ENCODE data around the gene MLLT3.

Gene MLLT3

GRCh38 chr9:20402273-20402875 is 219.9 kb downstream of the MLLT3 start:
- Histone ChIP-seq H4K12ac (ENCODE audit: low read depth, low read length) (no peak overlapping the region), H3K27ac (ENCODE audit: low read depth, low read length) (no peak overlapping the region), H2AK5ac (ENCODE audit: low read length) (no peak overlapping the region), H2BK12ac (ENCODE audit: low read length) (no peak overlapping the region), H3K4me2 (ENCODE audit: low read length) (no peak overlapping the region), H3K9ac (ENCODE audit: low read length) (no peak overlapping the region), H3K9me3 (ENCODE audit: insufficient read depth, low read depth, low read length) (no peaks in the 10 kb centered on the region), H3K4me3 (ENCODE audit: low read depth, low read length) (no peak overlapping the region), H3K4me1 (ENCODE audit: control insufficient read depth in 1 of 2, insufficient read depth in 2 of 2, low read length in 2 of 2) (no peaks in the 10 kb centered on the region), H3K4ac (ENCODE audit: low read depth, low read length) (no peak overlapping the region), H3K79me1 (ENCODE audit: low read length) (no peaks in the 10 kb centered on the region), H4K91ac (ENCODE audit: low read depth, low read length) (no peak overlapping the region), H2AFZ (ENCODE audit: insufficient read depth, low read length, poor library complexity) (no peak overlapping the region), H4K8ac (ENCODE audit: low read depth, low read length) (no peak overlapping the region), H3K27me3 (ENCODE audit: insufficient read depth, low read length) (no peaks in the 10 kb centered on the region), H3K23ac (ENCODE audit: low read length) (no peak overlapping the region), H3K36me3 (ENCODE audit: control insufficient read depth in 1 of 2, insufficient read depth in 2 of 2, low read length in 2 of 2) (no peaks in the 10 kb centered on the region), H3K18ac (ENCODE audit: low read length) (no peak overlapping the region), H2BK5ac (ENCODE audit: low read depth, low read length, poor library complexity) (no peak overlapping the region), H2BK120ac (ENCODE audit: insufficient read depth, low read length, poor library complexity) (no peak overlapping the region), H3K14ac (ENCODE audit: low read length) (no peak overlapping the region), H3K79me2 (ENCODE audit: control insufficient read depth, insufficient read depth, low read length, poor library complexity) (no peaks in the 10 kb centered on the region)
- WGBS (ENCODE audit: extremely low coverage, insufficient coverage, insufficient read length): no CpG with 5 or more reads among the region's 4 CpGs
- no peak for DNase-seq

- H3K4me3 ChIP-seq (ENCODE audit: low read depth, low read length): no peak overlapping the region
- H3K27ac ChIP-seq (ENCODE audit: low read depth, low read length): no peak overlapping the region
- H2AFZ ChIP-seq (ENCODE audit: insufficient read depth, low read length, poor library complexity): no peak overlapping the region
- no peak for DNase-seq
- H3K36me3 ChIP-seq (ENCODE audit: control insufficient read depth in 1 of 2, insufficient read depth in 2 of 2, low read length in 2 of 2): no peaks in the 10 kb centered on the region
- no peak overlapping the region for H3K14ac ChIP-seq (ENCODE audit: low read length)
- H3K79me2 ChIP-seq (ENCODE audit: control insufficient read depth, insufficient read depth, low read length, poor library complexity): no peaks in the 10 kb centered on the region
- H4K91ac ChIP-seq (ENCODE audit: low read depth, low read length): no peak overlapping the region
- H3K23ac ChIP-seq (ENCODE audit: low read length): no peak overlapping the region
- no peak overlapping the region for H3K9ac ChIP-seq (ENCODE audit: low read length)
- no peak overlapping the region for H3K4ac ChIP-seq (ENCODE audit: low read depth, low read length)
- no peaks in the 10 kb centered on the region for H3K9me3 ChIP-seq (ENCODE audit: insufficient read depth, low read depth, low read length)
- H3K4me1 ChIP-seq (ENCODE audit: control insufficient read depth in 1 of 2, insufficient read depth in 2 of 2, low read length in 2 of 2): no peaks in the 10 kb centered on the region
- H3K79me1 ChIP-seq (ENCODE audit: low read length): no peaks in the 10 kb centered on the region
- no peak overlapping the region for H4K8ac ChIP-seq (ENCODE audit: low read depth, low read length)
- no peak overlapping the region for H2BK120ac ChIP-seq (ENCODE audit: insufficient read depth, low read length, poor library complexity)
- WGBS (ENCODE audit: extremely low coverage, insufficient coverage, insufficient read length): no CpG with 5 or more reads among the region's 8 CpGs
- H2BK12ac ChIP-seq (ENCODE audit: low read length): no peak overlapping the region
- no peak overlapping the region for H2AK5ac ChIP-seq (ENCODE audit: low read length)
- H2BK5ac ChIP-seq (ENCODE audit: low read depth, low read length, poor library complexity): no peak overlapping the region
- H3K27me3 ChIP-seq (ENCODE audit: insufficient read depth, low read length): no peaks in the 10 kb centered on the region
- no peak overlapping the region for H3K4me2 ChIP-seq (ENCODE audit: low read length)
- no peak overlapping the region for H3K18ac ChIP-seq (ENCODE audit: low read length)
- H4K12ac ChIP-seq (ENCODE audit: low read depth, low read length): no peak overlapping the region
Measured at GRCh38 chr9:20398536-20399338, 223.6 kb downstream of the MLLT3 start.

- no peak overlapping the region for H3K4me3 ChIP-seq (ENCODE audit: low read depth, low read length)
- no peak overlapping the region for H4K8ac ChIP-seq (ENCODE audit: low read depth, low read length)
- no peak overlapping the region for H3K27ac ChIP-seq (ENCODE audit: low read depth, low read length)
- no peaks in the 10 kb centered on the region for H3K27me3 ChIP-seq (ENCODE audit: insufficient read depth, low read length)
- no peak overlapping the region for H3K9ac ChIP-seq (ENCODE audit: low read length)
- no peak overlapping the region for H3K14ac ChIP-seq (ENCODE audit: low read length)
- no peaks in the 10 kb centered on the region for H3K79me1 ChIP-seq (ENCODE audit: low read length)
- no peak overlapping the region for H4K12ac ChIP-seq (ENCODE audit: low read depth, low read length)
- peak overlapping the region; percentile 61 for H3K23ac ChIP-seq (ENCODE audit: low read length)
- H3K18ac ChIP-seq (ENCODE audit: low read length): no peak overlapping the region
- no peaks in the 10 kb centered on the region for H3K36me3 ChIP-seq (ENCODE audit: control insufficient read depth in 1 of 2, insufficient read depth in 2 of 2, low read length in 2 of 2)
- no peak overlapping the region for H3K4me2 ChIP-seq (ENCODE audit: low read length)
- no peak overlapping the region for H2BK120ac ChIP-seq (ENCODE audit: insufficient read depth, low read length, poor library complexity)
- no peak overlapping the region for H2BK5ac ChIP-seq (ENCODE audit: low read depth, low read length, poor library complexity)
- no peaks in the 10 kb centered on the region for H3K79me2 ChIP-seq (ENCODE audit: control insufficient read depth, insufficient read depth, low read length, poor library complexity)
- no peak overlapping the region for H2AFZ ChIP-seq (ENCODE audit: insufficient read depth, low read length, poor library complexity)
- H2AK5ac ChIP-seq (ENCODE audit: low read length): no peak overlapping the region
- H4K91ac ChIP-seq (ENCODE audit: low read depth, low read length): no peak overlapping the region
- DNase-seq: no peak
- WGBS (ENCODE audit: extremely low coverage, insufficient coverage, insufficient read length): no CpG with 5 or more reads among the region's 4 CpGs
- no peak overlapping the region for H2BK12ac ChIP-seq (ENCODE audit: low read length)
- H3K4me1 ChIP-seq (ENCODE audit: control insufficient read depth in 1 of 2, insufficient read depth in 2 of 2, low read length in 2 of 2): no peaks in the 10 kb centered on the region
- no peaks in the 10 kb centered on the region for H3K9me3 ChIP-seq (ENCODE audit: insufficient read depth, low read depth, low read length)
- no peak overlapping the region for H3K4ac ChIP-seq (ENCODE audit: low read depth, low read length)
Measured at GRCh38 chr9:20397348-20397747, 225.0 kb downstream of the MLLT3 start.

GRCh38 chr9:20396509-20396908 is 225.8 kb downstream of the MLLT3 start:
- no peak overlapping the region for H3K27ac ChIP-seq (ENCODE audit: low read depth, low read length)
- H4K8ac ChIP-seq (ENCODE audit: low read depth, low read length): no peak overlapping the region
- H3K4me1 ChIP-seq (ENCODE audit: control insufficient read depth in 1 of 2, insufficient read depth in 2 of 2, low read length in 2 of 2): no peaks in the 10 kb centered on the region
- no peak overlapping the region for H3K23ac ChIP-seq (ENCODE audit: low read length)
- no peak overlapping the region for H2AK5ac ChIP-seq (ENCODE audit: low read length)
- H3K4me3 ChIP-seq (ENCODE audit: low read depth, low read length): no peak overlapping the region
- H3K4ac ChIP-seq (ENCODE audit: low read depth, low read length): no peak overlapping the region
- H3K14ac ChIP-seq (ENCODE audit: low read length): no peak overlapping the region
- H4K91ac ChIP-seq (ENCODE audit: low read depth, low read length): no peak overlapping the region
- no peaks in the 10 kb centered on the region for H3K27me3 ChIP-seq (ENCODE audit: insufficient read depth, low read length)
- H4K12ac ChIP-seq (ENCODE audit: low read depth, low read length): no peak overlapping the region
- no peaks in the 10 kb centered on the region for H3K79me2 ChIP-seq (ENCODE audit: control insufficient read depth, insufficient read depth, low read length, poor library complexity)
- H3K79me1 ChIP-seq (ENCODE audit: low read length): no peaks in the 10 kb centered on the region
- no peak for DNase-seq
- no peak overlapping the region for H3K4me2 ChIP-seq (ENCODE audit: low read length)
- no peak overlapping the region for H2AFZ ChIP-seq (ENCODE audit: insufficient read depth, low read length, poor library complexity)
- no peaks in the 10 kb centered on the region for H3K9me3 ChIP-seq (ENCODE audit: insufficient read depth, low read depth, low read length)
- WGBS (ENCODE audit: extremely low coverage, insufficient coverage, insufficient read length): no CpG with 5 or more reads among the region's 2 CpGs
- H3K36me3 ChIP-seq (ENCODE audit: control insufficient read depth in 1 of 2, insufficient read depth in 2 of 2, low read length in 2 of 2): no peaks in the 10 kb centered on the region
- H3K9ac ChIP-seq (ENCODE audit: low read length): no peak overlapping the region
- H2BK5ac ChIP-seq (ENCODE audit: low read depth, low read length, poor library complexity): no peak overlapping the region
- H2BK12ac ChIP-seq (ENCODE audit: low read length): no peak overlapping the region
- H2BK120ac ChIP-seq (ENCODE audit: insufficient read depth, low read length, poor library complexity): no peak overlapping the region
- H3K18ac ChIP-seq (ENCODE audit: low read length): no peak overlapping the region

Measured in trophoblast cell (in vitro differentiated cells and primary cell).